ENCODE measurements around the gene CYSRT1. TPM values are rescaled to one million over a fixed set of nuclear protein-coding genes. Genes with fewer than 3 reads are reported as not detected.
A peak's percentile ranks its signal among the peaks of the same experiment; 100 is the strongest.

Gene CYSRT1
- polyA plus RNA-seq, 1 donor (not counting 4 experiments of a cell fraction or from before 2014, with no cell fraction given): 0.80 TPM

GRCh38 chr9:137201205-137201868, 23.6 kb upstream of the CYSRT1 start:
- H3K4me3 ChIP-seq (ENCODE audit: control insufficient read depth in 2 of 3, extremely low read depth in 1 of 3, insufficient read depth in 2 of 3, low read depth in 1 of 3, low read length in 3 of 3): peak overlapping the region; percentile 64 to 81 (median 71)
- H3K27me3 ChIP-seq (ENCODE audit: control insufficient read depth, extremely low read depth, insufficient read depth, low read length): no peaks in the 10 kb centered on the region
- peak overlapping the region; percentile 47 for H3K27ac ChIP-seq (ENCODE audit: control insufficient read depth, insufficient read depth, low read length)
- FAIRE-seq: no peak
- H3K79me2 ChIP-seq (ENCODE audit: control insufficient read depth, insufficient read depth, low read length): peaks cover 41% of the 10 kb centered on the region
- no peak for DNase-seq (ENCODE audit: low read depth, low spot score)
- H4K20me1 ChIP-seq (ENCODE audit: control insufficient read depth, extremely low read depth, insufficient read depth, low read length): peaks cover 2% of the 10 kb centered on the region
- dilution Hi-C loops (cut with MboI; ENCODE audit: extremely low pct_ligation_motif_present, low sequenced_read_pairs): no loop called here
- H3K36me3 ChIP-seq (ENCODE audit: control insufficient read depth in 2 of 2, extremely low read depth in 1 of 2, insufficient read depth in 2 of 2, low read length in 2 of 2): no peaks in the 10 kb centered on the region
- no peaks in the 10 kb centered on the region for H3K9me3 ChIP-seq (ENCODE audit: control insufficient read depth, low read depth, low read length)
- peak overlapping the region; percentile 93 for H3K4me2 ChIP-seq (ENCODE audit: control insufficient read depth, extremely low read depth, insufficient read depth, low read depth, low read length)
- no peaks in the 10 kb centered on the region for H3K9me1 ChIP-seq (ENCODE audit: control insufficient read depth, extremely low read depth, insufficient read depth, low read length)
- peak overlapping the region; percentile 77 for H3K9ac ChIP-seq (ENCODE audit: control insufficient read depth, extremely low read depth, insufficient read depth, low read length)
- TF ChIP-seq EZH2 (IDR thresholded peaks at IDR 0.05; ENCODE audit: low read length) (no peak), CTCF (optimal IDR thresholded peaks at IDR 0.05 in 1 of 3, IDR thresholded peaks at IDR 0.05 in 1 of 3, conservative IDR thresholded peaks at IDR 0.05 in 1 of 3; ENCODE audit: extremely low read depth in 1 of 3, insufficient read depth in 2 of 3, low read length in 3 of 3) (no peak)
- peaks cover 39% of the 10 kb centered on the region for H3K4me1 ChIP-seq (ENCODE audit: control insufficient read depth, extremely low read depth, insufficient read depth, low read length)
- H2AFZ ChIP-seq (ENCODE audit: control insufficient read depth, low read length): peak overlapping the region; percentile 71

DNA sequence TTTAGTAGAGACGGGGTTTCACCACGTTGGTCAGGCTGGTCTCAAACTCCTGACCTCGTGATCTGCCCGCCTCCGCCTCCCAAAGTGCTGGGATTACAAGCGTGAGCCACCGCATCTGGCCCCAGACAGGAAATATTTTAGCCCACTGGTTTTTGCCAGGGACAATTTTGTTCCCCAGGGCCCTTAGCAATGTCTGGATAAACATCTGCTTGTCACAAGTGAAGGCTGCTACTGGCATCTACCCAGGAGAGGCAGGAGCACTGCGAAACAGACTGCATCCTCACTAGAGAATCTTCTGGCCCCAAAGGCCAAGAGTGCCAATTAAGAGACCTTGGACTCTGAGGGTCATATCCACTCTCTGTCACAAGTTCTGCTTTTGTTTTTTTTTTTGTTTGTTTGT, 22.0 kb upstream of the CYSRT1 start:
- Histone ChIP-seq H4K20me1 (ENCODE audit: control insufficient read depth, extremely low read depth, insufficient read depth, low read length) (no peaks in the 10 kb centered on the region), H3K4me3 (ENCODE audit: control insufficient read depth in 2 of 3, extremely low read depth in 1 of 3, insufficient read depth in 2 of 3, low read depth in 1 of 3, low read length in 3 of 3) (no peak overlapping the region), H3K79me2 (ENCODE audit: control insufficient read depth, insufficient read depth, low read length) (peaks cover 53% of the 10 kb centered on the region), H3K27me3 (ENCODE audit: control insufficient read depth, extremely low read depth, insufficient read depth, low read length) (no peaks in the 10 kb centered on the region), H2AFZ (ENCODE audit: control insufficient read depth, low read length) (no peak overlapping the region), H3K4me1 (ENCODE audit: control insufficient read depth, extremely low read depth, insufficient read depth, low read length) (peaks cover 42% of the 10 kb centered on the region), H3K9me1 (ENCODE audit: control insufficient read depth, extremely low read depth, insufficient read depth, low read length) (no peaks in the 10 kb centered on the region), H3K9ac (ENCODE audit: control insufficient read depth, extremely low read depth, insufficient read depth, low read length) (no peak overlapping the region), H3K27ac (ENCODE audit: control insufficient read depth, insufficient read depth, low read length) (no peak overlapping the region), H3K4me2 (ENCODE audit: control insufficient read depth, extremely low read depth, insufficient read depth, low read depth, low read length) (no peak overlapping the region), H3K36me3 (ENCODE audit: control insufficient read depth in 2 of 2, extremely low read depth in 1 of 2, insufficient read depth in 2 of 2, low read length in 2 of 2) (peaks cover 0 to 3% of the 10 kb centered on the region in 2 experiments), H3K9me3 (ENCODE audit: control insufficient read depth, low read depth, low read length) (no peaks in the 10 kb centered on the region)
- dilution Hi-C loops (cut with MboI; ENCODE audit: extremely low pct_ligation_motif_present, low sequenced_read_pairs): no loop called here
- DNase-seq (ENCODE audit: low read depth, low spot score): no peak
- FAIRE-seq: no peak
- TF ChIP-seq CTCF (optimal IDR thresholded peaks at IDR 0.05 in 1 of 3, IDR thresholded peaks at IDR 0.05 in 1 of 3, conservative IDR thresholded peaks at IDR 0.05 in 1 of 3; ENCODE audit: extremely low read depth in 1 of 3, insufficient read depth in 2 of 3, low read length in 3 of 3) (no peak), EZH2 (IDR thresholded peaks at IDR 0.05; ENCODE audit: low read length) (no peak)
